ENCODE data around the gene CHKB. TPM values are rescaled to one million over a fixed set of nuclear protein-coding genes. Genes with fewer than 3 reads are reported as not detected.

CHKB gene
- total and polyA plus RNA-seq, 2 of the 4 experiments (the other 2 are of a cell fraction) = 8.1 to 36.9 TPM

GRCh38 chr22:50606946-50607658 lies 24.5 kb upstream of the CHKB start:
- BruUV-seq (replicated peaks) = no TSS peak
- peaks cover 78% of the 10 kb centered on the region for H3K27me3 ChIP-seq (ENCODE audit: control insufficient read depth, insufficient read depth, low read length)

More at GRCh38 chr22:50606946-50607658, 24.5 kb upstream of the CHKB start:
- no peak overlapping the region for H4K91ac ChIP-seq (ENCODE audit: insufficient read depth, low read depth, low read length)
- H4K8ac ChIP-seq (ENCODE audit: low read depth in 2 of 2, low read length in 2 of 2) = no peak overlapping the region
- TF ChIP-seq CTCF (conservative IDR thresholded peaks at IDR 0.05; ENCODE audit: low read depth, low read length) = no peak
- no peak for TF ChIP-seq BHLHE40 (IDR thresholded peaks at IDR 0.05; ENCODE audit: low read depth, low read length)
- TF ChIP-seq USF2 (IDR thresholded peaks at IDR 0.05; ENCODE audit: low read depth, low read length) = no peak
- TF ChIP-seq CHD1 (IDR thresholded peaks at IDR 0.05; ENCODE audit: low read depth, low read length) = no peak
- no peak for TF ChIP-seq FOS (IDR thresholded peaks at IDR 0.05; ENCODE audit: low read depth, low read length)
- no peak for TF ChIP-seq MAFK (IDR thresholded peaks at IDR 0.05; ENCODE audit: low read depth, low read length)
- H3K27ac ChIP-seq (ENCODE audit: insufficient read depth, low read length) = no peak overlapping the region
- no peak overlapping the region for H2AFZ ChIP-seq (replicated peaks; ENCODE audit: low read length, poor library complexity)
- no peak overlapping the region for H3K4ac ChIP-seq (ENCODE audit: low read depth, low read length)
- no peak overlapping the region for H2AK9ac ChIP-seq (replicated peaks; ENCODE audit: low read depth, low read length, poor library complexity)
- in situ Hi-C loops (cut with MboI; ENCODE audit: low sequenced_read_pairs) = no loop called here
- dilution Hi-C loops (cut with HindIII; ENCODE audit: low sequenced_read_pairs, unreplicated experiment) = no loop called here
- no peaks in the 10 kb centered on the region for H3K36me3 ChIP-seq (ENCODE audit: control insufficient read depth, insufficient read depth, low read length)
- H2BK120ac ChIP-seq (ENCODE audit: low read depth, low read length) = no peak overlapping the region
- 0 out of 2 replicates have a peak, but pooled peaks cover 2% of the 10 kb centered on the region for H3K9me3 ChIP-seq (ENCODE audit: control insufficient read depth, insufficient read depth, low read length)
- DNase-seq (no peak), ATAC-seq (ENCODE audit: low read depth) (no peak)
- H2BK20ac ChIP-seq (ENCODE audit: low read depth, low read length) = no peak overlapping the region
- no peak overlapping the region for H3K14ac ChIP-seq (replicated peaks; ENCODE audit: low read depth, low read length)
- H4K20me1 ChIP-seq (ENCODE audit: insufficient read depth, low read length) = peaks cover 7% of the 10 kb centered on the region
- H3K23ac ChIP-seq (ENCODE audit: low read depth, low read length) = no peak overlapping the region
- H4K5ac ChIP-seq (ENCODE audit: low read depth, low read length) = no peak overlapping the region
- ChIA-PET CTCF (no interaction called here), POLR2A (ENCODE audit: unreplicated experiment) (no interaction called here)
- H3K56ac ChIP-seq (ENCODE audit: extremely low read depth, insufficient read depth, low read length) = no peak overlapping the region
- H2BK5ac ChIP-seq (ENCODE audit: low read depth, low read length, poor library complexity, severe bottlenecking) = no peak overlapping the region
- no peak overlapping the region for H3K18ac ChIP-seq (ENCODE audit: low read depth, low read length)
- 79% methylated on average over 14 of the region's 18 CpGs; no CpG with 5 or more reads in 1 of the 2 experiments for WGBS, 2 experiments (ENCODE audit: extremely low coverage in 2 of 2, insufficient read length in 1 of 2)
- no peak overlapping the region for H2BK15ac ChIP-seq (ENCODE audit: low read depth, low read length)
- intact Hi-C loops (cut with micrococcal nuclease) = no loop called here
- no peaks in the 10 kb centered on the region for H3K79me1 ChIP-seq (ENCODE audit: low read depth in 1 of 2, low read length in 2 of 2)
- no peak overlapping the region for H2AK5ac ChIP-seq (ENCODE audit: low read depth, low read length)
- no peak overlapping the region for H3K4me2 ChIP-seq (ENCODE audit: low read depth, low read length)
- H3K9me1 ChIP-seq (ENCODE audit: insufficient read depth, low read length) = 0 out of 2 replicates have a peak, but pooled peaks cover 6% of the 10 kb centered on the region
- H3K9ac ChIP-seq (ENCODE audit: low read depth, low read length) = no peak overlapping the region
- no peaks in the 10 kb centered on the region for H3K4me1 ChIP-seq (ENCODE audit: control insufficient read depth, insufficient read depth, low read length)
- no peak overlapping the region for H3K4me3 ChIP-seq (ENCODE audit: insufficient read depth, low read depth, low read length)
